Ureter (tissue), 1 donor: ENCODE data around the gene MRO. TPM values are rescaled to one million over a fixed set of nuclear protein-coding genes. Genes with fewer than 3 reads are reported as not detected.
"Not testable (repeated sequence)": the region's sequence is repeated elsewhere in the genome, so short reads cannot be mapped to it uniquely, and the experiment has no call there.

Experiments
- DNase-seq: peaks from one replicate; pipeline ENCODE4 v3.0.0-alpha.2; 2020; ENCODE audit warnings: low spot score
- total RNA-seq: library from RNA; stranded (reverse); gene quantifications from one replicate; pipeline ENCODE4 v1.2.4, GENCODE V29; 2023
- donor health status: DM: yes; HTN: yes; CAD: no.

MRO gene
- total RNA-seq = 1.9 TPM

- DNase-seq = peak; percentile 89
Observed at GRCh38 chr18:50819728-50820378, at the start of gene MRO. MRO (minus strand) TSS chr18:50820016; CDS start chr18:50809400, 10,616 bp downstream.

- no peak for DNase-seq
Observed at GRCh38 chr18:50869150-50869549, 49.3 kb upstream of the MRO start.

GRCh38 chr18:50866765-50867164, 46.9 kb upstream of the MRO start:
- no peak for DNase-seq

- DNase-seq = no peak
Observed at GRCh38 chr18:50863840-50864375, 44.1 kb upstream of the MRO start.

GRCh38 chr18:50862401-50862800, 42.6 kb upstream of the MRO start:
- no peak for DNase-seq

- DNase-seq = no peak
Observed at GRCh38 chr18:50861617-50862016, 41.8 kb upstream of the MRO start.

GRCh38 chr18:50859793-50860555, 40.2 kb upstream of the MRO start:
- no peak for DNase-seq

GRCh38 chr18:50857694-50858093, 37.9 kb upstream of the MRO start:
- DNase-seq = no peak

- not testable (repeated sequence) for DNase-seq
Observed at GRCh38 chr18:50857166-50857565, 37.4 kb upstream of the MRO start.

- no peak for DNase-seq
Observed at GRCh38 chr18:50855976-50856757, 36.4 kb upstream of the MRO start.

- no peak for DNase-seq
Observed at GRCh38 chr18:50853863-50854271, 34.1 kb upstream of the MRO start.

- DNase-seq = no peak
Observed at GRCh38 chr18:50850307-50851065, 30.7 kb upstream of the MRO start.

- DNase-seq = no peak
Observed at GRCh38 chr18:50849419-50849821, 29.6 kb upstream of the MRO start.

GRCh38 chr18:50848991-50849390, 29.2 kb upstream of the MRO start:
- no peak for DNase-seq

GRCh38 chr18:50848061-50848551, 28.3 kb upstream of the MRO start:
- no peak for DNase-seq

GRCh38 chr18:50847192-50847591, 27.4 kb upstream of the MRO start:
- DNase-seq = no peak

- DNase-seq = no peak
Observed at GRCh38 chr18:50844960-50845359, 25.1 kb upstream of the MRO start.

- DNase-seq = no peak
Observed at GRCh38 chr18:50844554-50844953, 24.7 kb upstream of the MRO start.

- DNase-seq = no peak
Observed at GRCh38 chr18:50842846-50843245, 23.0 kb upstream of the MRO start.

- no peak for DNase-seq
Observed at GRCh38 chr18:50839996-50840395, 20.2 kb upstream of the MRO start.

GRCh38 chr18:50839341-50839740, 19.5 kb upstream of the MRO start:
- DNase-seq = no peak
